Bronchial epithelial cell (primary cell): ENCODE results near the gene R3HDM1. TPM values are rescaled to one million over a fixed set of nuclear protein-coding genes. Genes with fewer than 3 reads are reported as not detected.
"Not testable (repeated sequence)": the region's sequence is repeated elsewhere in the genome, so short reads cannot be mapped to it uniquely, and the experiment has no call there.

Experiments
- DNase-seq: peaks from one replicate; pipeline ENCODE4 v3.0.0-alpha.2; 2010; ENCODE audit warnings: low read depth
- FAIRE-seq: peaks from 2 replicates; lab custom pipeline; 2011; peaks lifted over from hg19 to GRCh38; lab: Jason Lieb, UNC
- H3K27me3 ChIP-seq: 2 replicates; pipeline ENCODE4 v1.5.1; 2011; ENCODE audit warnings: low read length; ENCODE audit not compliant: control insufficient read depth, insufficient read depth
- H3K36me3 ChIP-seq: 2 replicates; pipeline ENCODE4 v1.5.1; 2011; ENCODE audit warnings: low read length; ENCODE audit not compliant: control insufficient read depth, insufficient read depth
- H3K4me3 ChIP-seq: 2 replicates; pipeline ENCODE4 v1.5.1; 2011; ENCODE audit warnings: mild to moderate bottlenecking, low read depth, low read length, control low read depth
- total RNA-seq: library from RNA; depleted of rRNA; stranded (reverse); fragments of >200 nt; gene quantifications from 2 replicates; pipeline ENCODE4 v1.2.1, GENCODE V29; 2014
- TF ChIP-seq, protein P1 (sequence below): IDR thresholded peaks from 2 replicates; pipeline ENCODE4 v1.5.1; 2011; ENCODE audit warnings: mild to moderate bottlenecking, moderate library complexity, low read length, control low read depth, inconsistent platforms; ENCODE audit not compliant: insufficient read depth, severe bottlenecking

R3HDM1 gene
- 3.7 and 6.3 TPM in 2 replicates for total RNA-seq

DNA sequence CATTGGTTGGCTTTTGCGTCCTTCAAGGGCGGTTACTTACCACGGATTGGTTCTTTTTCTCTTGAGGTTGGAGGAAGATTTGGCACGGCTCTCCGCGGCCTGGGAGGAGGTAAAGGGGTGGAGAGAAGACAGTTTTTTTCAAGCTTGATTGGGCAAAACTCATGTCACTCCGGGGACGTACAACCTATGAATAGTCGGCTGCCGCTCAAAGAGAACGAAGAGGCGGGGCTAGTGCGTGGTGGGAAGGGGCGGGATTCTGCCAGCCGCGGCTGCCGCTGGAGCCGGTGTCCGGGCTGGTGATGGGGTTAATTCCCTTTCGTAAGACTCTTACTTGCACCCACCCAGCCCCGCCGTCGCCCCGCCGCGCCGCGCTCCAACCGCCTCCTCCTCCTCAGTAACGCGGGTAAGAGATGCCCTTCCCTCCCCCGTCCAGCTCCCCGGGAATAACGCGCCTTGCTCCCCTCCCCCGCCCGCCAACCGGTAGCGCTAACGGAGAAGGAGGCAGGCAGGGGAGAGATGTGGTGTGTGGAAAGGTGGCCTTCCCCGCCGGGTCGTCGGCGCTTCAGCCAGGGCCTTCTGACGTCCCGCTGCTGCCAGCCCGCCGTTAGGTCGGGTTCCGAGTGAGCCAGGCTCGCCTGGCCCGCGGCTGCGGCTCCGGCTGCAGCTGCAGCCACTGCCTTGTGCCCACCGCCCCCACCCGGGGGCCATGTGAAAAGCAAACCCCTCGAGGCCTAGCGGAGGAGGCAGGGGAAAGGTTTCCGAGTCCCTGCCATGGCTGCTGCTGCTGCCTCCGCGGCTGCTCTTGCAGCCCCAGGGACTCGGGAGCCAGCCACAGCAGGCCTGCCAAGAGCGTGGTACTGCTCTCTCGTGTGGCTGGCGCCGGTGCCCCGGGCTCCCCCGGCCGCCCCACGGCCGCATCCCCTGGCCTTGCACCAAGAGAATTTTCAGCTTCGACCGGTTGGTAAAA lies at the start of gene R3HDM1:
Gene R3HDM1 (plus strand): TSS at position 254 of the 967 bp plus-strand sequence. CDS start 73,362 bp downstream, outside the sequence.
- Histone ChIP-seq H3K4me3 (peak within 1 kb of the TSS; percentile 95), H3K27me3 (no peaks in the 10 kb centered on the region)
- peak; percentile 18 for FAIRE-seq

DNA sequence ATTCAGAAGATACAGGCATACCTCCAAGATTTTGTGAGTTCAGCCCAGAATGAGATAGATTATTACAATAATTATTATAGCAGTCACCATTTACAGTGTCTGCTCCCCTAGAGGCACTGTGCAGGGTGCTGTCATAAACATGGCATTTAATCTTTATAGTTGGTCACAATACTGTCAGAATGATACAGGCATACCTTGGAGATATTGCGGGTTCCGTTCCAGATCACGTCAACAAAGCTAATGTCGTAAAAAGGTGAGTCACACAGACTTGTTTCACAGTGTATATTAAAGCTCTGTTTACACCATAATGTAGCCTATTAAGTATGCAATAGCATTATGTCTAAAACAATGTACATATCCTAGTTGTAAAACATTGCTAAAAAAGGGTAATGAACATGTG lies 45.8 kb upstream of the R3HDM1 start:
- DNase-seq (no peak), FAIRE-seq (no peak)
- no peaks in the 10 kb centered on the region for H3K27me3 ChIP-seq
- H3K4me3 ChIP-seq, result no peak overlapping the region
- TF ChIP-seq, protein P1, sequence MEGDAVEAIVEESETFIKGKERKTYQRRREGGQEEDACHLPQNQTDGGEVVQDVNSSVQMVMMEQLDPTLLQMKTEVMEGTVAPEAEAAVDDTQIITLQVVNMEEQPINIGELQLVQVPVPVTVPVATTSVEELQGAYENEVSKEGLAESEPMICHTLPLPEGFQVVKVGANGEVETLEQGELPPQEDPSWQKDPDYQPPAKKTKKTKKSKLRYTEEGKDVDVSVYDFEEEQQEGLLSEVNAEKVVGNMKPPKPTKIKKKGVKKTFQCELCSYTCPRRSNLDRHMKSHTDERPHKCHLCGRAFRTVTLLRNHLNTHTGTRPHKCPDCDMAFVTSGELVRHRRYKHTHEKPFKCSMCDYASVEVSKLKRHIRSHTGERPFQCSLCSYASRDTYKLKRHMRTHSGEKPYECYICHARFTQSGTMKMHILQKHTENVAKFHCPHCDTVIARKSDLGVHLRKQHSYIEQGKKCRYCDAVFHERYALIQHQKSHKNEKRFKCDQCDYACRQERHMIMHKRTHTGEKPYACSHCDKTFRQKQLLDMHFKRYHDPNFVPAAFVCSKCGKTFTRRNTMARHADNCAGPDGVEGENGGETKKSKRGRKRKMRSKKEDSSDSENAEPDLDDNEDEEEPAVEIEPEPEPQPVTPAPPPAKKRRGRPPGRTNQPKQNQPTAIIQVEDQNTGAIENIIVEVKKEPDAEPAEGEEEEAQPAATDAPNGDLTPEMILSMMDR, result no peak
- H3K36me3 ChIP-seq, result no peaks in the 10 kb centered on the region

More for the DNA sequence above, at the start of gene R3HDM1:
- TF ChIP-seq, protein P1, result peak; percentile 8
- peak; percentile 100 for DNase-seq
- H3K36me3 ChIP-seq, result no peaks in the 10 kb centered on the region

DNA sequence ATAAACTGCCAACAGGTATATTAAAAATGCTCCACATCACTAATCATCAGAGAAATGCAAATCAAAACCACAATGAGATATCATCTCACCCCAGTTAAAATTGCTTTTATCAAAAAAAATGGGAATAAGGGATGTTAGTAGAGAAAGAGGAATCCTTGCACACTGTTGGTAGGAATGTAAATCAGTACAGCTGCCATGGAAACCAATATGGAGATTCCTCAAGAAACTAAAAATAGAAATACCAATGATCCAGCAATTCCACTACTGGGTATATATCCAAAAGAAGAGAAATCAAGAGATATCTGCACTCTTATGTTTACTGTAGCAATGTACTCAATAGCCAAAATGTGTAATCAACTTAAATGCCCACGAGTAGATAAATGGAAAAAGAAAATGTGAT lies 40.9 kb upstream of the R3HDM1 start:
- Histone ChIP-seq H3K4me3 (no peak overlapping the region), H3K36me3 (no peaks in the 10 kb centered on the region), H3K27me3 (no peaks in the 10 kb centered on the region)
- TF ChIP-seq, protein P1, result no peak
- FAIRE-seq (no peak), DNase-seq (no peak)

DNA sequence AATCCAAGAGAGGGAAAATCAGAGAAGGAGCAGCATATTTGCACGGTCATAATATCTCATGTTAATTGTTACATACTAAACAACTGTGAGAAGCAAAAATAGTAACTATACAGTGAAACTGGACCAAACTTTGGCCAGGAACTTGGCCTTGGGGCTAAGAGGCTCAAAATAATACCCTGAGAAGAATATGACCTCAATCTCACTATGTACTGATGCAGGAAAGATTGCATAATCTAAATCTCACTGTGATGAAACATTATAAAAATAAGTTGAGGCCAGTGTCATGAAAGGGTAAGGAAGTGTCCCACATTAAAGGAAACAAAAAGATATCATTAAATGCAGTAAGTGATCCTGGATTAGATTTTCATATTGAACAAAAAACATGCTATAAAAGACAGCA lies 36.8 kb upstream of the R3HDM1 start:
- TF ChIP-seq, protein P1, result no peak
- H3K36me3 ChIP-seq, result no peaks in the 10 kb centered on the region
- H3K4me3 ChIP-seq, result no peak overlapping the region
- H3K27me3 ChIP-seq, result no peaks in the 10 kb centered on the region
- FAIRE-seq, result no peak
- peak; percentile 25 for DNase-seq

DNA sequence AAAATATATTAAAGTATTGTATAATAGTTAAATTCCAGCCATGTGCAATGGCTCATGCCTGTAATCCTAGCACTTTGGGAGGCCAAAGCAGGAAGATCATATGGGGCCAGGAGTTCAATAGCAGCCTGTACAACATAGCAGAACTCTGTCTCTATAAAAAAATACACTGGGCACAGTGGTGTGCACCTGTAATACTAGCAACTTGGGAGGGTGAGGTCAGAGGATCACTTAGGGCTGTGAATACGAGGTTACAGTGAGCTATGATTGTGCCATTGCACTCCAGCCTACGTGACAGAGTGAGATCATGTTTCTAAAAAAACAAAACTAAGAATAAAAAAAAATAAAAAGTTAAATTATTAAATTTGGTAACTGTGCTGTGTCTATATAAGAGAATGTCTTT lies 36.4 kb upstream of the R3HDM1 start:
- FAIRE-seq, result no peak

DNA sequence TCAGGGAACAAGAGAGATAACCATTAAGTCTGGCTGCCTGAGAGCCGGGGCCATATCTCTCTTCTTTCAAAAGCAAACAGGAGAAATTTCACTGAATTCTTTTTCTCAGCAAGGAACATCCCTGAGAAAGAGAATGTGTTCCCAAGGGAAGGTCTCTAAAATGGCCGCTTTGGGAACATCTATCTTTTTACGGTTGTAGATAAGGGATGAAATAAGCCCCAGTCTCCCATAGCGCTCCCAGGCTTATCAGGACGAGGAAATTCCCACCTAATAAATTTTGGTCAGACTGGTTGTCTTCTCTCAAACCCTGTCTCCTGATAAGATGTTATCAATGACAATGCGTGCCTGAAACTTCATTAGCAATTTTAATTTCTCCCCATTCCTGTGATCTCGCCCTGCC lies 32.7 kb upstream of the R3HDM1 start:
- not testable (repeated sequence) for DNase-seq, H3K36me3 ChIP-seq, FAIRE-seq, H3K27me3 ChIP-seq, H3K4me3 ChIP-seq

More for the DNA sequence above, 36.4 kb upstream of the R3HDM1 start:
- Histone ChIP-seq H3K4me3 (no peak overlapping the region), H3K27me3 (no peaks in the 10 kb centered on the region), H3K36me3 (no peaks in the 10 kb centered on the region)
- TF ChIP-seq, protein P1, result no peak
- DNase-seq, result no peak
